Hematopoietic multipotent progenitor cell treated with erythropoietin and hydrocortisone succinate and interleukin-3 and kit ligand, for 4 days (in vitro differentiated cells): ENCODE measurements around the gene NTNG1.

ENCODE experiments used
- DNase-seq: peaks from one replicate; pipeline ENCODE4 v3.0.0-alpha.2; 2015

NTNG1 gene

DNA sequence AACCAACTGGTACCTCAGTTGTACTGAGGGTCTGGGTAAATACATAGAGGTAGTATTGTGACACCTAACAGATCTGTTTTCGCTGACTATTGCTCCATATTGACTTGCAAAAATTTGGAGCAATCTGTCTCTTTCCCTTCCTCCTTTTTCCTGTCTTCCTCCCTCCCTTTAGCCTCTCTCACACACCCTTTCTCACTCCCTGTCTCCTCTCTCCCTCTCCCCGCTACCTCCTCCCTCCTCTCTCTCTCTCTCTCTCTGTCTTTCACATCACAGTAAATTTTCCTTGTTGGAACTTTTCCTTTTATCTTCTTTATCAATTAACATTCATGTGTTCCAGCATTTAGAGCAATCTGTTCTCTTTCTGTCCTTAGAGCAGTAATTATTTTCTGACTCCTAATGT lies 278.2 kb downstream of the NTNG1 start:
- DNase-seq = no peak

- DNase-seq = no peak
These were observed 282.1 kb downstream of the NTNG1 start for GRCh38 chr1:107422901-107423300.

DNA sequence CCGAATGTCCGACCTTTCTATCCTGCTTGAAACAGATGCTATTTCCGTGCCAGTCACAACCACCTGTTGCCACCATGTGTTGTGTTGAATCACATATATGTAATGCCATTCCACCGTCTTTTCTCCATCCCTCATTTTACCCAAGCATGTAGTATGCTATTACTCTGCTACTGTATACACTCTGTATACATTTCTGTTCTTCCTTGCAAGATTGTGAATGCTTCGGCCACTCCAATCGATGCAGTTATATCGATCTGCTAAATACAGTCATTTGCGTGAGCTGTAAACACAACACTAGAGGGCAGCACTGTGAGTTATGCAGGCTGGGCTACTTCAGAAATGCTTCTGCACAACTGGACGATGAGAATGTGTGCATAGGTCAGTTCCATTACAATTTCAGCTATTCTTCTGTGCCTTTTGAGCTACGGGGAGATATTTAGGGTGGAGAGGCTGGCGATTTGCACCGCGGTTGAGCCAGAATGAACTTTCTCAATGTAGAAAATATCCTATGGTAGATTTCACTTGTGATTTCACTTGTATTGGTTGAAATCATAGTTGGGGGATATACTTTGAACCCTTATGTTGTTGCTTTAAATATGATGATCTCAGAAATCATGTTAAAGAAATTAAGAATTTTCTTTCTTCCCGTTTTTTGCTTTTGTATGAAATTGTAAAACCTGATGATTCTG lies 289.8 kb downstream of the NTNG1 start:
- peak; percentile 74 for DNase-seq

DNA sequence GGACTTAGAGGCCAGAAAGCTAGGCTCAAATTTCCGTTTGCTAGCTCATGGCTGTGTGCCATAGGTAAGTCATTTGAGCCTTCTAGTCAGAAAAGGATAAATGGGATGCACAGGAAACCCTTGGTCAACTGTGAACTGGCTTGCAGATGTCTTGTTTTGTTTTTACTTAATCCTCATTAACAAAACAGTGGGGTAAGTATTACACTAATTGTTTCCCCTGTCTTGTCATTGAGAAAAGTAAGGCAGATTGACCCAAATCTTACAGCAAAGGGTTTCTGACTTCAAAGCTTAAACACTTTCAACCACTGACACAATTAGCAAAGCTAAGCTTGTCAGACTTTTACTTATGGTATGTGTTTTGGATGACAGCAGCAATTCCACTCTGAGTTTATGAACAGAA lies 291.3 kb downstream of the NTNG1 start:
- DNase-seq = no peak

- no peak for DNase-seq
These were observed 292.2 kb downstream of the NTNG1 start for GRCh38 chr1:107433068-107433467.

DNA sequence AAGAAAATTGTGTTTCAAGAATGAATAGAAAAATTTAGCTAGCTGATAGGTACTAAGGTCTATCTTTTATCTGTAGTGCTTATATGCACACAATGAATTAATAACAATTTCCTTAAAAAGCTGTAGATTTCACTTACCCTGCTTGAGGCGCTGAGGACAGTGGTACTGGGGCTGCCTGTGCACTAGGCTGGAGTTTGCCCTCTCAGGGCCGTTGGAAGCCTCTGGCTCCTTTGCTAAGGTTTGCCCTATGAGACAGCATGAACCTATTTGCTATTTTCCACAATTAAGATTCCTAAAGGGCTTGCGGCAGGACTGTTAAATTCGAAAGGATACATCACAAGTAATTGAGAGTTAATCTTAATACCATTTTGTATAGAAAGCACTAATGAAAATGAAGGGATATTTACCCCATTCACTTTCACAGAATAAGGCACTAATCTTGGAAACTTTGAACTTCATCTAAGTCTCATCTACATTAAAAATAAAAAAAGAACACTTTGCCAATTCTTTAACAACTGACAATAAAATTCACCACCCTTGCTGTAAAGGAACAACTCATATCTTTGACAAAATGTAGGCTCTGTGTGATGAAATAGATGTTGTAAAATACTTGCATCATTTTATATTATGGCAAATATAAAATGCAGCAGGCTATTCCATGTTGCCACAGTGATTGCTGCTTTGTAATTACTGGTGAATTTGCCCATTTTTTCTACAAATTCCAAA lies 293.0 kb downstream of the NTNG1 start:
- no peak for DNase-seq

GRCh38 chr1:107434361-107434693 lies 293.5 kb downstream of the NTNG1 start:
- DNase-seq = no peak

- DNase-seq = no peak
These were observed 295.9 kb downstream of the NTNG1 start for GRCh38 chr1:107436552-107437241.

DNA sequence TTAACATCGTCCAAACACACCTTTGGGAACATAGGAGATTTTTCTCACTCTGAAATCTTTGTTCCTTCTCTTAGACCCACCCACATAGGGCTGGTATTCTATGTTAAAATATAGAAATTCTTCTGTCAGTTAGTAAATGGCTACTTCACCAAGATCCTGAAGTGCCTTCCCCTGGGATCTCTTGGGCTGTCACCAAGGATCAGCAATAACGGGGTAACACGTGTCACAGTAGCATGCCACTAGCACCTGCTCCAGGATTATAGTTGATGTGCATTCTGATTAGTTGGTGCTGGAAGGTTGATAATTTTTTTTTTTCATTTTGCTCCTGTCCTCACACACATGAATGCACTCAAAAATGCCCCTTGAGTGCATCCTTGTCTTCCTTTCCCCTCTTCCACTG lies 298.7 kb downstream of the NTNG1 start:
- DNase-seq = no peak

- DNase-seq = no peak
These were observed 301.7 kb downstream of the NTNG1 start for GRCh38 chr1:107442551-107442950.

DNA sequence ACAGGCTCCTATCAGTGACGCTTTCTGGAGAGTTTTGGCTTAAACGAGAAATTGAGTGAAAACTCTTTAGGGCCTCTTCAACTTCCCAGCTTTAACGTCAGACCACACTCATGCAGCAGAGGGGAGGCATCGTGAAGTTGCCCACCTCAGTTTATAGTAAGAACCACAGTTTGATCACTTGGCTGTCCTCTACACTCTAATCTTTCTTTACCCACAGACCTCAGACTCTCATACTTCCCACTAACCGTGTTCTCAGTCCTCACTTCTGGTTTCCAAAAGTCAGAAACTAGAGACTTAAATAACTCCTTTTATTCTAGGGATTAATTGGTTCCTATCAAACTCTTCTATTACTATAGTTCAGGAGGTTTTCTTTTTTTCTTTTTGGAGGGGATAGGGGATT lies 302.2 kb downstream of the NTNG1 start:
- DNase-seq = no peak

DNA sequence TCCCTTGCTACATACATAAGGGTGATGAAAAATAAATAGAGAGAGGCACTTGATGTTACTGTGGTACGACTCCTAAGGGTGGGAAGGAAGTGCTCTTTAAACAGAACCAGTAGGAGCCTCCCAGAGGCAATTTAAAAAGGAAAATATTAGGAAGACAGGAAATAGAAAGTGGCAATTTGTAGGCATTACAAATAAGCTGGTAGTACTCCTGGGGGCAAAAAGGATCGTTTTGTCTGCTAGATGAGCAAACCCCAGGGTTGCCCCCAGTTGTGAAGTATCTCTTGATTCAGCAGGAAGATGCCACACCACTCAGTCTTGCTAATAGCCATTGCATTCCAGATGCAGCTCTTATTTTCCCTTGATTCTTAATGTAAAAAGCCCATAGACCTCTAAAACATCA lies 303.0 kb downstream of the NTNG1 start:
- DNase-seq = no peak

DNA sequence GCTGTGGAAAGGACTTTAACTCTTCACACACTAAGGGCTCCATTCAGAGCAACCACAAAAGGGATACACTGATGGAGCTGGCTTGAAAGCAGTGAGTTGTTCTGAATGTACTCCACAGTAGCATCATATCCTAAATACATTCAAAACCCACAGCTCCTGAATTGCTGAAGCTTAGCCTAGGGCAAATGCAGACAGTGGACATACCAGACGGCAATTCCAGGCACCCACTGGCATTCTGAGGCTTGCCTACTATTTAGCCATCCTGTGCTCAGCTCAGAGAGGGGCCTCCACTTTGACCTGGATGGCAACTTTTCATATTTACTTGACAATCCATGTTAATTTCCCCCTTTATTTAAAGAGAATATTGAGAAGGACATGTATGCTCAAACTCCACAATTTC lies 303.5 kb downstream of the NTNG1 start:
- no peak for DNase-seq

- DNase-seq = no peak
These were observed 308.5 kb downstream of the NTNG1 start for GRCh38 chr1:107449326-107449725.

GRCh38 chr1:107450899-107451664 lies 310.2 kb downstream of the NTNG1 start:
- DNase-seq = no peak

- DNase-seq = no peak
These were observed 310.9 kb downstream of the NTNG1 start for GRCh38 chr1:107451715-107452114.

- DNase-seq = peak; percentile 7
These were observed 314.0 kb downstream of the NTNG1 start for GRCh38 chr1:107454791-107455190.

DNA sequence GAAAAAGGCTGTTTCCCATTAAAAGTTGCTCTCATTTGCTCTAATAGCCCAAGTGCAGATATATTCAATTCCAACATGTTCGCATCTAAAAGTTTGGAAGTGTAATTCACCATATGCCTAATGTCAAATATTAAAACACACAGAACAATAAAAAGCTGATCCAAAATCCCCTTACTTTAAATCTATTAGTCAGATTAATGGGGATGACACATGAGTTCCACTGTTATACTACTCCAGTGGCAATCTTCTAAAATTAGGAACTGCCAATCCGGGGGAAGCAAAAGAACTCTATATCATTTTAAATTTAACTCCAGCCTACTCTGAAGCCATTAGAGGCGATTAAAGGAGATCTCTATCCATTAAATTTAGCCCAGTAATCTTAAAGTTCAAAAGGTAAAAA lies 317.1 kb downstream of the NTNG1 start:
- DNase-seq = no peak

DNA sequence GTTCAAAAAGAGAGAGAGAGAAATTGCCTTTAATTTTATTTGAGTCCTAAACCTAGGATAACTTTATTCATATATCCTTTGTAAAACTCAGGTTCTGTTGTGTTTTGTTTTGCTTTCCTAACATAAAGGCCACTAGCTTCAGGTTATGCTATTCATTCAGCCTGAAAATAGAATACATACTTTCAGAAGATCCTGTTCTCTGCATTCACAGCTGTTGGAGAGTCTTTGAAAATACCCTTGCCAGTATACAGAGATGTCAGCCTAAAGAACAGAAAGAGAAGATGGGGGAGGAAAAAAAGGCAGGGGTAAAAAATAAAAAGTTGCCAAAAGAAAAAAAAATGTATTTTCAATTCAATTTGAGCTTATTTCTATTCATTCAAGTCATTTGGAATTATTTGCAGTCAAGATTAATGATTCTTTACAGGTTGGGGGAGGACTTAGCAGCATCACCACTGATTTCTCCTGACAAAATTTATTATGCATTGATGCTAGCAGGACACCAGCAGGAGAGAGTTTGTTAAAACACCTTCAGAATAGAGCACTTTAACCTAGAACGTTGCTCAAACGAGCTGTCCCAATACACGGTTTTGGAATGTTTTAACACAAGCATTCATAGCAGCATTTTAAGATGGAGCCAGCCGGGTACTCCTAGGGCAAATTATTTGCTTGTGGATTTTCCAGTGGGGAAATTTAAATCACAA lies 318.5 kb downstream of the NTNG1 start:
- DNase-seq = no peak

- no peak for DNase-seq
These were observed 319.2 kb downstream of the NTNG1 start for GRCh38 chr1:107460035-107460434.

DNA sequence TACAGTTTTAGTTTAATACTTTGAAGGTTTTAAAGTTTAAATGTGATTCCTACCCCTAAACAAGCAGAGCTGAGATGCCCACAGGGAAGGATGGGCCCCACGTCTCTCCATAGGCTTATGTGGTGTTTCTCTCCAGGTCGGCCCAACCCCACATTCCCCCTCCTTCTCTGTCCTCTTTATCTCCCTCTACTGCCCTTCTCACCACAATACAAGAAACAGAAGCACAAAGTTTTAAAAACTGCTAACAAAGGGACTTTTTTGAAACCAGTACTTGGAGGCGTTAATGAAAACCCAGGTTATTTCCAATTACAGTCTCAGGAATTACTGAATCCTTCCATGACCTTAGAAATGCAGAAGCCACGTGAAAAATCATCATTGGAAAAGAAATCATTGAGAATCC lies 324.0 kb downstream of the NTNG1 start:
- DNase-seq = peak; percentile 3

DNA sequence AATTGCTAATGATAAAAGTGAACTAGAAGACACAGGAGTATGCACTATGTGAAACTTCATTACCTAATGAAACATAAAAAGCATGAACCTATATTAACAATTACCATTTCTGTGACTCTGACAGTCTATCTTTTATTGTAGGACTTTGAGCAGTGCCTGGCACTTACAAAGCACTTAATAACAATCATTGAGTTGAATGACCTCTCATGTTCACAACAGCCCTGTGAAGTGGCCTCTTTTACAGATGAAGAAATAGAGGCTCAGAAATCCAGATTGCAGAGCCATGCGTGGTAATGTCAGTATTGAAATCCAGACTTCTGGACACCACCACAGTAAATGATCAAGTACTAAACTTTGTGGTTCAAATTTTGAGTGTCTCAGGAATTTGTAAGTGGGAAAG lies 326.4 kb downstream of the NTNG1 start:
- DNase-seq = no peak

- no peak for DNase-seq
These were observed 327.0 kb downstream of the NTNG1 start for GRCh38 chr1:107467811-107468210.
